OCI-LY7 (cell line): ENCODE data around the gene CREB5. TPM values are rescaled to one million over a fixed set of nuclear protein-coding genes. Genes with fewer than 3 reads are reported as not detected.

ENCODE experiments used
- BruUV-seq: library from RNA; stranded (reverse); fragments of 400-500 nt; replicated peaks from 2 replicates; lab custom pipeline; 2021; lab: Mats Ljungman, UMichigan
- CTCF ChIA-PET: fragments of 300-600 bp; sonication (Branson Sonifier 250); formaldehyde crosslinking; loops from one replicate; lab custom pipeline; 2022; ENCODE audit warnings: antibody characterized with exemption; ENCODE audit not compliant: unreplicated experiment; lab: Charles Lee
- POLR2A ChIA-PET: fragments of 300-600 bp; sonication (Branson Sonifier 250); formaldehyde crosslinking; loops from one replicate; lab custom pipeline; 2022; ENCODE audit warnings: antibody characterized with exemption; lab: Charles Lee
- DNase-seq: peaks from one replicate; pipeline ENCODE4 v3.0.0-alpha.2; 2015; ENCODE audit warnings: low spot score
- H2AFZ ChIP-seq: fragments of 200-600 bp; sonication (generic), shearing (Covaris generic); 2 replicates; pipeline ENCODE4 v1.6.1; 2014; ENCODE audit warnings: mild to moderate bottlenecking, antibody characterized with exemption, low read length, moderate library complexity
- H3K27ac ChIP-seq: fragments of 200-600 bp; sonication (generic); 2 replicates; pipeline ENCODE4 v1.5.1; 2014; ENCODE audit warnings: mixed run types, low read depth, mild to moderate bottlenecking, moderate library complexity, low read length, inconsistent platforms; ENCODE audit not compliant: poor library complexity, severe bottlenecking
- H3K36me3 ChIP-seq: fragments of 200-600 bp; sonication (generic); 2 replicates; pipeline ENCODE4 v1.6.1; 2014; ENCODE audit warnings: mild to moderate bottlenecking, antibody characterized with exemption, low read length, moderate library complexity, mixed read lengths; ENCODE audit not compliant: insufficient read depth
- H3K4me1 ChIP-seq: fragments of 200-600 bp; sonication (generic); 2 replicates; pipeline ENCODE4 v1.5.1; 2014; ENCODE audit warnings: mild to moderate bottlenecking, low read length; ENCODE audit not compliant: insufficient read depth, poor library complexity, severe bottlenecking
- H3K4me2 ChIP-seq: fragments of 200-600 bp; sonication (generic); 2 replicates; pipeline ENCODE4 v1.6.1; 2014; ENCODE audit warnings: mild to moderate bottlenecking, low read length
- H3K4me3 ChIP-seq: fragments of 200-600 bp; sonication (generic); 2 replicates; pipeline ENCODE4 v1.5.1; 2014; ENCODE audit warnings: mild to moderate bottlenecking, low read depth, low read length; ENCODE audit not compliant: poor library complexity, severe bottlenecking
- H3K79me2 ChIP-seq: fragments of 200-600 bp; sonication (generic); 2 replicates; pipeline ENCODE4 v1.6.1; 2016; ENCODE audit warnings: low read depth, mild to moderate bottlenecking, low read length, moderate library complexity, mixed read lengths; ENCODE audit not compliant: insufficient read depth
- H3K9me2 ChIP-seq: fragments of 200-600 bp; sonication (generic); 2 replicates; pipeline ENCODE4 v1.6.1; 2016; ENCODE audit warnings: mild to moderate bottlenecking, low read length, mixed read lengths; ENCODE audit not compliant: insufficient read depth
- H3K9me3 ChIP-seq: fragments of 200-600 bp; sonication (generic); 2 replicates; pipeline ENCODE4 v1.6.1; 2014; ENCODE audit warnings: mild to moderate bottlenecking, mixed run types, low read length, mixed read lengths
- H4K20me1 ChIP-seq: fragments of 200-600 bp; sonication (generic); 2 replicates; pipeline ENCODE4 v1.6.1; 2014; ENCODE audit warnings: mild to moderate bottlenecking, antibody characterized with exemption, low read length, moderate library complexity, mixed read lengths; ENCODE audit not compliant: insufficient read depth
- CTCF ChIP-seq: fragments of 200-600 bp; sonication (generic); conservative IDR thresholded peaks from 2 replicates; pipeline ENCODE4 v1.5.1; 2014; ENCODE audit warnings: mild to moderate bottlenecking, antibody characterized with exemption, low read length, moderate library complexity, mixed read lengths
- EZH2phosphoT487 ChIP-seq: fragments of 200-600 bp; sonication (generic); IDR thresholded peaks from 2 replicates; pipeline ENCODE4 v1.6.1; 2018; ENCODE audit warnings: low read depth, borderline replicate concordance, mild to moderate bottlenecking, mixed run types, antibody characterized with exemption, low read length, moderate library complexity, mixed read lengths
- intact Hi-C: fragments of 100-400 bp; cut with micrococcal nuclease; formaldehyde crosslinking; loops from one replicate; pipeline ENCODE4 v1.10.0; 2022; ENCODE audit not compliant: unreplicated experiment
- total RNA-seq, 2 experiments: library from RNA; depleted of rRNA in 1 of 2; stranded (reverse); fragments of >200 nt in 1 of 2; shearing (Covaris generic) in 1 of 2; gene quantifications; 2 replicates each; pipeline ENCODE4 v1.2.3, GENCODE V29; 2014 to 2022

CREB5 gene
- total RNA-seq, 2 experiments from 2014 or later, result 2.0 to 13.3 TPM

DNA sequence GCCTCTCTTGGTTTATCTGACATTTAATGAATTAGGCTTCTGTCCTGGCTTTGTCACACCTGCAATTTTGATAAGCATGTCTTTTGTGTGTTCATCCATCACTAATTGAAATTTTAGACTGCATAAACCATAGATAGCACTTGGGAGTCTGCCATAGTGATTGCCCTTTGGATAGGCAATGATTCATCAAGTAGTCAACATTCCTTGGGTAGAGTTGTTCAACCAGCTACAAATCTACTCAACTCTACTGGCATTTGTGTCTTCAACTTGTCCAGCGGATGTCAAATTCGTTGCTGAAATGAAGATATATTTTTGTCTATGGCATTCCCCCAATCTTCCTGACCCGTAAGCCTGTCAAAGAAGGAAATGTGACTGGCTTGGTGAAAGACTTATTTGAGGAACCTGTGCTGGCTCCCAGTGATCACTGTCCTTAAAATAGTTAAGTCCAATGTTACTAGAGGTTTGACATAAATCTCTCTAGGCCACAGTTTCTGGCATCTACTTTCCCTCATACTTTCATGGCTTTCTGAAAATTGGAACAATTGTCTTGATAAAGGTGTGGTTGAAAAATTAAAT lies 33.7 kb upstream of the CREB5 start:
- H3K9me3 ChIP-seq, result no peaks in the 10 kb centered on the region
- no peaks in the 10 kb centered on the region for H4K20me1 ChIP-seq
- no peaks in the 10 kb centered on the region for H3K79me2 ChIP-seq
- H3K9me2 ChIP-seq, result no peaks in the 10 kb centered on the region
- H3K27ac ChIP-seq, result no peak overlapping the region
- no peak overlapping the region for H3K4me2 ChIP-seq
- BruUV-seq, result no TSS peak
- TF ChIP-seq CTCF (no peak), EZH2phosphoT487 (no peak)
- no peak for DNase-seq
- no peaks in the 10 kb centered on the region for H3K4me1 ChIP-seq
- no peak overlapping the region for H3K4me3 ChIP-seq
- no peak overlapping the region for H2AFZ ChIP-seq
- CTCF ChIA-PET, result no interaction called here
- H3K36me3 ChIP-seq, result no peaks in the 10 kb centered on the region
- intact Hi-C loops, result no loop called here
- POLR2A ChIA-PET, result interaction anchor here (0.8 to 1.1 kb wide), 2 partner anchors 9 to 61 kb away, joined by 3 to 4 read pairs; no protein-coding TSS in a partner anchor

- BruUV-seq, result no TSS peak
- intact Hi-C loops, result no loop called here
Measured at GRCh38 chr7:28381466-28381865, 30.9 kb upstream of the CREB5 start.

More at GRCh38 chr7:28381466-28381865, 30.9 kb upstream of the CREB5 start:
- Histone ChIP-seq H3K4me1 (no peaks in the 10 kb centered on the region), H3K9me2 (no peaks in the 10 kb centered on the region), H4K20me1 (no peaks in the 10 kb centered on the region), H3K36me3 (no peaks in the 10 kb centered on the region), H3K4me3 (no peak overlapping the region), H3K27ac (no peak overlapping the region), H3K4me2 (no peak overlapping the region), H3K79me2 (no peaks in the 10 kb centered on the region), H2AFZ (no peak overlapping the region), H3K9me3 (no peaks in the 10 kb centered on the region)
- CTCF ChIA-PET, result no interaction called here
- no peak for DNase-seq
- POLR2A ChIA-PET, result interaction anchor here (0.8 kb wide), 1 partner anchor 22 kb away, joined by 3 read pairs; no protein-coding TSS in a partner anchor
- TF ChIP-seq CTCF, result no peak
- TF ChIP-seq EZH2phosphoT487, result no peak
